KG1 (cell line): Measurements from ENCODE around the gene MAPT.
"Not testable (repeated sequence)": the region's sequence is repeated elsewhere in the genome, so short reads cannot be mapped to it uniquely, and the experiment has no call there.

Source experiments
- DNase-seq: peaks from one replicate; lab custom pipeline; 2025; lab: John Stamatoyannopoulos, UW

MAPT gene

DNA sequence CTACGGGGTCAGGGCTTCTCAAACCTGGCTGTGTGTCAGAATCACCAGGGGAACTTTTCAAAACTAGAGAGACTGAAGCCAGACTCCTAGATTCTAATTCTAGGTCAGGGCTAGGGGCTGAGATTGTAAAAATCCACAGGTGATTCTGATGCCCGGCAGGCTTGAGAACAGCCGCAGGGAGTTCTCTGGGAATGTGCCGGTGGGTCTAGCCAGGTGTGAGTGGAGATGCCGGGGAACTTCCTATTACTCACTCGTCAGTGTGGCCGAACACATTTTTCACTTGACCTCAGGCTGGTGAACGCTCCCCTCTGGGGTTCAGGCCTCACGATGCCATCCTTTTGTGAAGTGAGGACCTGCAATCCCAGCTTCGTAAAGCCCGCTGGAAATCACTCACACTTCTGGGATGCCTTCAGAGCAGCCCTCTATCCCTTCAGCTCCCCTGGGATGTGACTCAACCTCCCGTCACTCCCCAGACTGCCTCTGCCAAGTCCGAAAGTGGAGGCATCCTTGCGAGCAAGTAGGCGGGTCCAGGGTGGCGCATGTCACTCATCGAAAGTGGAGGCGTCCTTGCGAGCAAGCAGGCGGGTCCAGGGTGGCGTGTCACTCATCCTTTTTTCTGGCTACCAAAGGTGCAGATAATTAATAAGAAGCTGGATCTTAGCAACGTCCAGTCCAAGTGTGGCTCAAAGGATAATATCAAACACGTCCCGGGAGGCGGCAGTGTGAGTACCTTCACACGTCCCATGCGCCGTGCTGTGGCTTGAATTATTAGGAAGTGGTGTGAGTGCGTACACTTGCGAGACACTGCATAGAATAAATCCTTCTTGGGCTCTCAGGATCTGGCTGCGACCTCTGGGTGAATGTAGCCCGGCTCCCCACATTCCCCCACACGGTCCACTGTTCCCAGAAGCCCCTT is 115.6 kb downstream of the MAPT start:
- no peak for DNase-seq

GRCh38 chr17:46010597-46011186 is 116.3 kb downstream of the MAPT start:
- DNase-seq, result no peak

- no peak for DNase-seq
Observed at GRCh38 chr17:46011711-46012505, 117.6 kb downstream of the MAPT start.

GRCh38 chr17:46012506-46013079 is 118.2 kb downstream of the MAPT start:
- DNase-seq, result no peak

GRCh38 chr17:46013127-46013501 is 118.8 kb downstream of the MAPT start:
- no peak for DNase-seq

GRCh38 chr17:46013502-46014165 is 119.3 kb downstream of the MAPT start:
- no peak for DNase-seq

GRCh38 chr17:46019408-46019925 is 125.1 kb downstream of the MAPT start:
- not testable (repeated sequence) for DNase-seq

- DNase-seq, result no peak
Observed at GRCh38 chr17:46020023-46020761, 125.8 kb downstream of the MAPT start.

DNA sequence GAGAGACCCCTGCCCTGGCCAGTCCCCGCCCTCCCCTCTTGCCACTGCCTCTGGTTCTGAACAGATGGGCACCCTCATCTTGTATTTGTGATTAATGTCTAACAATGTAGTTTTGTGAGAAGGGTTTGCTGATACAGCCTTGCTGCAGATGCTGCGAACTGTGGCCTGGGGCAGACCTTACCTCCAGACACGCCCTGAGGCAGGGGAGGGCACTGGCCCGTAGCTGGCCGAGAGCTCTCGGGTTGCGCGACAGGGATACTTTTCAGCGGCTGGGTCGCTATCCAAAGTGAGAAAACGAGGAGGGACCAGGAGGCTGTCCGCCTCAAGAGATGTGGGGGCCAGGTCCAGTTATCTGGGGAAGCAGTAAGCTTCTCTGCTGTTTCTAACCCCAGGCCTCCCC is 126.6 kb downstream of the MAPT start:
- DNase-seq, result no peak

DNA sequence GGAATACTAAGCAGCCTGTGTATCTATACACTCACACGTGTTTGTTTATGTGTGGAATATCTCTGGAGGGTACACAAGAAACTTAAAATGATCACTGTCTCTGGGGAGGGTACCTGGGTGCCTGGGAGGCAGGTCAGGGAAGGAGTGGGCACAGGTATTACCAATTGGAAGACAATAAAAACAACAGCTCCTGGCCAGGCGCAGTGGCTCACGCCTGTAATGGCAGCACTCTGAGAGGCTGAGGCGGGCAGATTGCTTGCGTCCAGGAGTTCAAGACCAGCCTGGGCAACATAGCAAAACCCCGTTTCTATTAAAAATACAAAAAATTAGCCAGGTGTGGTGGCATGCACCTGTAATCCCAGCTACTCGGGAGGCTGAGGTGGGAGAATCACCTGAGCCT is 129.0 kb downstream of the MAPT start:
- DNase-seq, result not testable (repeated sequence)

GRCh38 chr17:46023783-46024388 is 129.5 kb downstream of the MAPT start:
- no peak for DNase-seq

DNA sequence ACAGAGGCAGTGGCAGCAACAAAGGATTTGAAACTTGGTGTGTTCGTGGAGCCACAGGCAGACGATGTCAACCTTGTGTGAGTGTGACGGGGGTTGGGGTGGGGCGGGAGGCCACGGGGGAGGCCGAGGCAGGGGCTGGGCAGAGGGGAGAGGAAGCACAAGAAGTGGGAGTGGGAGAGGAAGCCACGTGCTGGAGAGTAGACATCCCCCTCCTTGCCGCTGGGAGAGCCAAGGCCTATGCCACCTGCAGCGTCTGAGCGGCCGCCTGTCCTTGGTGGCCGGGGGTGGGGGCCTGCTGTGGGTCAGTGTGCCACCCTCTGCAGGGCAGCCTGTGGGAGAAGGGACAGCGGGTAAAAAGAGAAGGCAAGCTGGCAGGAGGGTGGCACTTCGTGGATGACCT is 130.2 kb downstream of the MAPT start:
- DNase-seq, result no peak

GRCh38 chr17:46025060-46025459 is 130.7 kb downstream of the MAPT start:
- no peak for DNase-seq

DNA sequence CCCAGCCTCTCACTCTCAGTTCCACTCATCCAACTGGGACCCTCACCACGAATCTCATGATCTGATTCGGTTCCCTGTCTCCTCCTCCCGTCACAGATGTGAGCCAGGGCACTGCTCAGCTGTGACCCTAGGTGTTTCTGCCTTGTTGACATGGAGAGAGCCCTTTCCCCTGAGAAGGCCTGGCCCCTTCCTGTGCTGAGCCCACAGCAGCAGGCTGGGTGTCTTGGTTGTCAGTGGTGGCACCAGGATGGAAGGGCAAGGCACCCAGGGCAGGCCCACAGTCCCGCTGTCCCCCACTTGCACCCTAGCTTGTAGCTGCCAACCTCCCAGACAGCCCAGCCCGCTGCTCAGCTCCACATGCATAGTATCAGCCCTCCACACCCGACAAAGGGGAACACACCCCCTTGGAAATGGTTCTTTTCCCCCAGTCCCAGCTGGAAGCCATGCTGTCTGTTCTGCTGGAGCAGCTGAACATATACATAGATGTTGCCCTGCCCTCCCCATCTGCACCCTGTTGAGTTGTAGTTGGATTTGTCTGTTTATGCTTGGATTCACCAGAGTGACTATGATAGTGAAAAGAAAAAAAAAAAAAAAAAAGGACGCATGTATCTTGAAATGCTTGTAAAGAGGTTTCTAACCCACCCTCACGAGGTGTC is 131.3 kb downstream of the MAPT start:
- DNase-seq, result no peak

DNA sequence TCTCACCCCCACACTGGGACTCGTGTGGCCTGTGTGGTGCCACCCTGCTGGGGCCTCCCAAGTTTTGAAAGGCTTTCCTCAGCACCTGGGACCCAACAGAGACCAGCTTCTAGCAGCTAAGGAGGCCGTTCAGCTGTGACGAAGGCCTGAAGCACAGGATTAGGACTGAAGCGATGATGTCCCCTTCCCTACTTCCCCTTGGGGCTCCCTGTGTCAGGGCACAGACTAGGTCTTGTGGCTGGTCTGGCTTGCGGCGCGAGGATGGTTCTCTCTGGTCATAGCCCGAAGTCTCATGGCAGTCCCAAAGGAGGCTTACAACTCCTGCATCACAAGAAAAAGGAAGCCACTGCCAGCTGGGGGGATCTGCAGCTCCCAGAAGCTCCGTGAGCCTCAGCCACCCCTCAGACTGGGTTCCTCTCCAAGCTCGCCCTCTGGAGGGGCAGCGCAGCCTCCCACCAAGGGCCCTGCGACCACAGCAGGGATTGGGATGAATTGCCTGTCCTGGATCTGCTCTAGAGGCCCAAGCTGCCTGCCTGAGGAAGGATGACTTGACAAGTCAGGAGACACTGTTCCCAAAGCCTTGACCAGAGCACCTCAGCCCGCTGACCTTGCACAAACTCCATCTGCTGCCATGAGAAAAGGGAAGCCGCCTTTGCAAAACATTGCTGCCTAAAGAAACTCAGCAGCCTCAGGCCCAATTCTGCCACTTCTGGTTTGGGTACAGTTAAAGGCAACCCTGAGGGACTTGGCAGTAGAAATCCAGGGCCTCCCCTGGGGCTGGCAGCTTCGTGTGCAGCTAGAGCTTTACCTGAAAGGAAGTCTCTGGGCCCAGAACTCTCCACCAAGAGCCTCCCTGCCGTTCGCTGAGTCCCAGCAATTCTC is 132.1 kb downstream of the MAPT start:
- DNase-seq, result no peak

DNA sequence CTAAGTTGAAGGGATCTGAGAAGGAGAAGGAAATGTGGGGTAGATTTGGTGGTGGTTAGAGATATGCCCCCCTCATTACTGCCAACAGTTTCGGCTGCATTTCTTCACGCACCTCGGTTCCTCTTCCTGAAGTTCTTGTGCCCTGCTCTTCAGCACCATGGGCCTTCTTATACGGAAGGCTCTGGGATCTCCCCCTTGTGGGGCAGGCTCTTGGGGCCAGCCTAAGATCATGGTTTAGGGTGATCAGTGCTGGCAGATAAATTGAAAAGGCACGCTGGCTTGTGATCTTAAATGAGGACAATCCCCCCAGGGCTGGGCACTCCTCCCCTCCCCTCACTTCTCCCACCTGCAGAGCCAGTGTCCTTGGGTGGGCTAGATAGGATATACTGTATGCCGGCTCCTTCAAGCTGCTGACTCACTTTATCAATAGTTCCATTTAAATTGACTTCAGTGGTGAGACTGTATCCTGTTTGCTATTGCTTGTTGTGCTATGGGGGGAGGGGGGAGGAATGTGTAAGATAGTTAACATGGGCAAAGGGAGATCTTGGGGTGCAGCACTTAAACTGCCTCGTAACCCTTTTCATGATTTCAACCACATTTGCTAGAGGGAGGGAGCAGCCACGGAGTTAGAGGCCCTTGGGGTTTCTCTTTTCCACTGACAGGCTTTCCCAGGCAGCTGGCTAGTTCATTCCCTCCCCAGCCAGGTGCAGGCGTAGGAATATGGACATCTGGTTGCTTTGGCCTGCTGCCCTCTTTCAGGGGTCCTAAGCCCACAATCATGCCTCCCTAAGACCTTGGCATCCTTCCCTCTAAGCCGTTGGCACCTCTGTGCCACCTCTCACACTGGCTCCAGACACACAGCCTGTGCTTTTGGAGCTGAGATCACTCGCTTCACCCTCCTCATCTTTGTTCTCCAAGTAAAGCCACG is 133.0 kb downstream of the MAPT start:
- DNase-seq, result no peak

GRCh38 chr17:46027976-46028325 is 133.6 kb downstream of the MAPT start:
- no peak for DNase-seq

- DNase-seq, result no peak
Observed at GRCh38 chr17:46028374-46028773, 134.0 kb downstream of the MAPT start.
